GM18508 (cell line): Measurements from ENCODE around the gene MAGEA6.
"Not testable (repeated sequence)": the region's sequence is repeated elsewhere in the genome, so short reads cannot be mapped to it uniquely, and the experiment has no call there.

Source experiments
- ATAC-seq: cut with Tn5 transposase; IDR thresholded peaks from one replicate; pipeline ENCODE4 v1.9.1; 2021; ENCODE audit warnings: moderate number of reproducible peaks; ENCODE audit not compliant: insufficient read depth, unreplicated experiment

The MAGEA6 gene

GRCh38 chrX:152735101-152735500, 34.4 kb downstream of the MAGEA6 start:
- ATAC-seq = no peak

- ATAC-seq = not testable (repeated sequence)
Measured at GRCh38 chrX:152734143-152734858, 35.2 kb downstream of the MAGEA6 start.

- no peak for ATAC-seq
Measured at GRCh38 chrX:152733261-152733975, 36.1 kb downstream of the MAGEA6 start, which contains the start of the genes CSAG1 and MAGEA12. TSS of gene CSAG1 (minus strand) at chrX:152733721. CDS start at chrX:152732460, 1,261 bp downstream. TSS of gene MAGEA12 (plus strand) at chrX:152733757. CDS start at chrX:152736162, 2,405 bp downstream.

- no peak for ATAC-seq
Measured at GRCh38 chrX:152725409-152725808, 44.1 kb downstream of the MAGEA6 start.
